ENCODE data around the gene LSM3. TPM values are rescaled to one million over a fixed set of nuclear protein-coding genes. Genes with fewer than 3 reads are reported as not detected.

The LSM3 gene
- 11.1 TPM for total RNA-seq

DNA sequence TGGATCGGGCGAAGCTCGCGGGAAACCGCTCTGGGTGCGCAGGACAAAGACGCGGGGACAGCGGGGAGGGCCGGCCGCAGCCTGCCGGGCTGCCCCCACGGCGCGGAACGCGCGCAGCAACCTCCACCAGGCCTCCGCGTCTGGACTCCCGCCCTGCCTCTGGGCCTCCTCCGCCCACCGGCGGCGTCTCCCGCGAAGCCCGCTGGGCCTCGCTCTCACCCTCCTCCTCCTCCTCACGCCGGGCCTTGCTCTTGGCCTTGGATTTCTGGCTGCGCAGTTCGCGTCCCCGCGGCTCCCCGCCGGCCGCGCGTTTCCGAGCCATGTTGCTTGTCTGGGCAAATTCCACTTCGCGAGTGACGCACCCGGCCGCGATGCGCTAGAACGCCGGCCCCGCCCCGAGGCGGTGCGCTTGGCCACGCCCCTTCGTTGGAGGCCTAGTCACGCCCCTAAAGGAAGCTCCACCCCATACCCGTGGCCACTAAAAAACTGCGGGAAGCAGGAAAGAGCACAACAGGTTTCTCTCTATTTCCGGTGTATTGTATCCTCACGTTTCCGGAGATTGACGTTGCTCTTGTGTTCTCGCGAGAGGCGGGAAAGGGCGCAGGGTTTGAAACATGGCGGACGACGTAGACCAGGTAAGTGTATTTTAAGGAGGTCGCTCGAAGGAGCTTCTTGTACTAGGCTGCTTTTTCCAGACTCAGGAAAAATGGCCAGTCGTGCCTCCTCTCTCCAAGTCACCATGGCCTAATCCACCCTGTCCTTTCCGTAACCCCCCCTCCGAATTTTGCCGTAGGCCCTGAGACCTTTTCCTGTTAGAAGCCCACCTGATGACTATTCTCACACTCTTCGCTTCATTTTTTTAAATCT, at the start of gene LSM3, which contains the start of gene XPC:
Gene LSM3, plus strand, starts transcription at position 571 of the 867 bp plus-strand sequence. Its CDS starts 44 bp downstream, at position 615.
Gene XPC, minus strand, starts transcription at position 355 of the 867 bp plus-strand sequence. Its CDS starts 33 bp downstream, at position 322.

Other genes with a start within 250 kb of the LSM3 start
- 11.0 TPM for gene CHCHD4, start 53.9 kb upstream of the LSM3 start, total RNA-seq
- 68.6 TPM for gene TMEM43, start 53.8 kb upstream of the LSM3 start, total RNA-seq
- 32.3 TPM for gene XPC, start 216 bp upstream of the LSM3 start, total RNA-seq
- 59.3 TPM for gene SLC6A6, start 223.8 kb downstream of the LSM3 start, total RNA-seq

Measured in camera-type eye (tissue), 1 donor.